SK-N-SH treated with all-trans-retinoic acid at 6 μM for 48 hours (cell line): ENCODE measurements around the gene KMT2B.

ENCODE experiments used
- PATZ1 ChIP-seq: fragments of 250-450 bp; sonication (Bioruptor Pico); IDR thresholded peaks from 2 replicates; pipeline ENCODE4 v1.8.0; 2020; ENCODE audit warnings: mild to moderate bottlenecking, moderate library complexity, borderline replicate concordance
- TCF4 ChIP-seq: fragments of 250-450 bp; sonication (Bioruptor Pico); IDR thresholded peaks from 2 replicates; pipeline ENCODE4 v1.8.0; 2021; ENCODE audit warnings: mild to moderate bottlenecking, moderate library complexity, borderline replicate concordance
- TOX ChIP-seq: fragments of 250-450 bp; sonication (Bioruptor Pico); IDR thresholded peaks from 2 replicates; pipeline ENCODE4 v1.8.0; 2021; ENCODE audit warnings: mild to moderate bottlenecking, moderate library complexity, borderline replicate concordance
- ZFP3 ChIP-seq: fragments of 250-450 bp; sonication (Bioruptor Pico); IDR thresholded peaks from 2 replicates; pipeline ENCODE4 v1.5.0; 2020; ENCODE audit warnings: mild to moderate bottlenecking, moderate library complexity
- TF ChIP-seq, protein P1 (sequence below): fragments of 250-450 bp; sonication (Bioruptor Pico); IDR thresholded peaks from 2 replicates; pipeline ENCODE4 v1.5.1; 2020; ENCODE audit warnings: low read depth, mild to moderate bottlenecking, moderate library complexity

DNA sequence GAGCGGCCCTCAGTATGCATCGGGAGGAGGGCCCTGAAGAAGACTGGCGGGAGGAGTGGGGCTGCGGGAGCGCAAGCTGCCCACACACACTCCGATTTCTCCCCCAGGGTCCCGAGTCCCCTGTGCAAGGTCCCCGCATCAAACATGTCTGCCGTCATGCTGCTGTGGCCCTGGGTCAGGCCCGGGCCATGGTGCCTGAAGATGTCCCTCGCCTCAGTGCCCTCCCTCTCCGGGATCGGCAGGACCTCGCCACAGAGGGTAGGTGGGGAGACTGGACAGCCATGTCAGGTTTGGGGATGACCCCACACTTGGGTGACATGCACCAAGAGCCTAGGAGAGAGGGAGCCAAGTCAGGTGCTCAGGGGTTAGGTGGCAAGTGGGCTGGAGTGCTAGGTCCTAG, 4.7 kb downstream of the KMT2B start:
- no peak for TF ChIP-seq ZFP3
- TF ChIP-seq, protein P1, sequence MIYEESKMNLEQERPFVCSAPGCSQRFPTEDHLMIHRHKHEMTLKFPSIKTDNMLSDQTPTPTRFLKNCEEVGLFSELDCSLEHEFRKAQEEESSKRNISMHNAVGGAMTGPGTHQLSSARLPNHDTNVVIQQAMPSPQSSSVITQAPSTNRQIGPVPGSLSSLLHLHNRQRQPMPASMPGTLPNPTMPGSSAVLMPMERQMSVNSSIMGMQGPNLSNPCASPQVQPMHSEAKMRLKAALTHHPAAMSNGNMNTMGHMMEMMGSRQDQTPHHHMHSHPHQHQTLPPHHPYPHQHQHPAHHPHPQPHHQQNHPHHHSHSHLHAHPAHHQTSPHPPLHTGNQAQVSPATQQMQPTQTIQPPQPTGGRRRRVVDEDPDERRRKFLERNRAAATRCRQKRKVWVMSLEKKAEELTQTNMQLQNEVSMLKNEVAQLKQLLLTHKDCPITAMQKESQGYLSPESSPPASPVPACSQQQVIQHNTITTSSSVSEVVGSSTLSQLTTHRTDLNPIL (CRISPR knock-in tag) = no peak
- no peak for TF ChIP-seq TOX (CRISPR knock-in tag)
- no peak for TF ChIP-seq PATZ1 (CRISPR knock-in tag)
- TF ChIP-seq TCF4 (CRISPR knock-in tag) = no peak
